HTR-8/SVneo (cell line): ENCODE measurements around the gene STAC2.
A peak's percentile ranks its signal among the peaks of the same experiment; 100 is the strongest.

ENCODE experiments used
- DNase-seq: peaks from one replicate; pipeline ENCODE4 v3.0.0; 2011; ENCODE audit warnings: low spot score, mixed read lengths; ENCODE audit not compliant: insufficient read length
- FAIRE-seq: peaks from 2 replicates; lab custom pipeline; 2011; peaks lifted over from hg19 to GRCh38; lab: Jason Lieb, UNC

STAC2 gene

GRCh38 chr17:39235555-39236449, 10.1 kb upstream of the STAC2 start:
- DNase-seq: peak; percentile 89
- peak; percentile 57 for FAIRE-seq

DNA sequence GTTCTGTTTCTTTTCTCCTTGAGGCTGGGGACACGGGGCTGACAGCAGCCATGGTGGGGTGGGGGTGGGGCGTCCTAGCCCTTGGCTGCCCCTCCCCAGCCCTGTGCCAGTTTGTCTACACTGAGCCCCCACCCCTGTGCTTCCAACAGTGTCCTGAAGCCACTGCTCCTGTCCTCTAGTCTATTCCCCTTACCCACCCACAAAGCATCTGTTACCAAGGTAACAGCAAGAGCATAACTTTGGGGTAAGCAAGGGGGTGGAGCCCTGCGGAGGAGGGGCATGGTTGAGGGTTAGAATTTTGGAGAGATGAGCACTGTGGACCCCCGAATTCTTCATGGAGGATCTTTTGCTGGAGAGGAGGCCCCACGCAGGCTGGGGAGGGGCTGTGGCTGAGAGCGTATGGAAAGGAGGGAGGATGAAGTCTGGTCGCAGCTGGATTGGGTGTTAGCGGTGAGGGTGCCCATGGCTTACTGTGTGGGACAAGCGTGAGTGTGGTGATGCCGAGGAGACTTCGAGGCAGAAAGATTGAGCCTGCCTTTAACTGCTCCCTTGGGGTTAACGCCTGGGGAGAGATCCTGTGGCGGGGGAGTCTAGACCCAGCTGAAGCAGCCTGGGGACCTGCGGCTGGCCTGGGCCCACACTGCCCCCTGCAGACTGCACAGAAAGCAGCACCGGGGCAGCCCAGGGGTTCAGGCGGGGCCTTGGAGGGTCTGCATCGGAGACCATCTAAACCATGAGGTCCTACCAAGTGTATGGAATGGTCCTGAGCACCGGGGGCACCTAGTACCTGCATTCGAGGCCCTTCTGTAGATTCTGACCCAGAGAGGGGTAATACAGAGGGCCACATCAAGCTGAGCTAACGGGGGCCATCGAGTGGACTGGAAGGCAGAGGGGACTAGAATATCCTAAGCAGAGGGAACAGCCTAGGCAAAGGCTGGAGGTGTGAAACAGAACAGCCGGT, 6.1 kb upstream of the STAC2 start:
- FAIRE-seq (no peak), DNase-seq (peak; percentile 65)

DNA sequence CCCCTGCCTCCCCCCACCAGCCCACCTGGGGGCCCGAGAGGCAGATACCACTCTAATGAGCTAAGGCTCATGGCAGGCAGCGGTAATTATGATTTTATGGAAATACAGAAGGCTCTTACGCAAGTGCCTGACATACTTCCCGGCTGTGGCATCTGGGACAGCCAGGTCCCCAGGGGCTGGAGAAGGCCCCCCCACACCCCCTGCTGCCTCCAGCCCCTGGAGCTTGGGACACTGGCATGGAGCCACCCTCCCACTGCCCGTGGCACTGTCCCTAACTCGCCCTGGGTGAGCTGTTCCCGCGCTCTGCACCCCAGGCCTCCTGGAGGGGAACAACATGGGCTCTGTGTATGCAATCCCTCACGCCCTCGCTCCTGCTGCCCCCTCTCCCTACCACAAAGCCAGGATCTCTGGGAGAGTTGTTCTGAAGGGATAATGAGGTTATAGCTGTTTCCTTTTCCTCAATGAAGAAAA, 5.4 kb upstream of the STAC2 start:
- FAIRE-seq (no peak), DNase-seq (no peak)

DNA sequence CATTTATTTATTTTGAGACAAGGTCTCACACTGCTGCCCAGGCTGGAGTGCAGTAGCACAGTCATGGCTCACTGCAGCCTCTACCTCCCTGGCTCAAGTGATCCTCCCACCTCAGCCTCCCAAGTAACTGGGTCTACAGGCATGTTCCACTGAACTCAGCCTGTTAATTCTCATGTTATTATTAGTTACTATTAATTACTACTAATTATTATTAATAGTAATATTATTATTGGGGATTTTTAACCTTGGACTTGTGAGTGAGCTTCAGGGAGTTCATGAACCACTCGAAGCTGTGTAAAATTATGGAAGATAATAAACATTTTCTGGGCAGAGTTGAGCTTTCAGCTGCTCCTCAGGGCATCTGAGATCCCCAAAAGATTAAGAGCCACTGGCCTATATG, 4.6 kb upstream of the STAC2 start:
- FAIRE-seq (no peak), DNase-seq (no peak)

DNA sequence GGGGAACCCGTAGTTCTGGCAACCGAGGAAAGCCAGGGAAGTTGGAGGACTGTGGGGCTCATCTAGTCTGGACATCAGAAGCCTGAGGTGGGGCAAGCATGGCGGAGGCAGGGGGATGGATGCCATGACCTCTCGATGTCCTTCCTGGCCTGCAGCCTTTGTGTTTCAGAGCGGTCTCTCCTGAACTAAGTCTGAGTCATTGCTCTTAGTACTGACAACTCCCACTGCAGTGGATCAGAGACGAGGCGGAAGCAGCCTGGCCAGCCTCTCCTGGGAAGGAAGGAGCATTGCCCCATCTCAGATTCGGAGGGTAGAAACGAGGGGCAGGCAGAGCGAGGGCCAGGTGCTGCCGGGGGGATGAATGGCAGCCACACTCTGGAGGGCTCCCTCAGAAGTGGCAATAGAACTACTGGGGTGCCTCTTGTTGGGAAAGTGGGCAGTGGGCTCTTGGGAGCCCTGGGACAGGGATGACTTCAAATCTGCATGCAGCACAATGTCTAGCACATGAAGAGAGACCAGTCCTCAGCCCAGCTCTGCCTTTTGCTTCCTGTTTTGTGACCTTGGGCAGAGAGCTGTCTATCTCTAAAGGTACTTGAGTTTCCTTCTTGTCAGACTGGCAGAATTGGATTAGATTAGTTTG, 3.6 kb upstream of the STAC2 start:
- FAIRE-seq (peak; percentile 74), DNase-seq (no peak)

DNA sequence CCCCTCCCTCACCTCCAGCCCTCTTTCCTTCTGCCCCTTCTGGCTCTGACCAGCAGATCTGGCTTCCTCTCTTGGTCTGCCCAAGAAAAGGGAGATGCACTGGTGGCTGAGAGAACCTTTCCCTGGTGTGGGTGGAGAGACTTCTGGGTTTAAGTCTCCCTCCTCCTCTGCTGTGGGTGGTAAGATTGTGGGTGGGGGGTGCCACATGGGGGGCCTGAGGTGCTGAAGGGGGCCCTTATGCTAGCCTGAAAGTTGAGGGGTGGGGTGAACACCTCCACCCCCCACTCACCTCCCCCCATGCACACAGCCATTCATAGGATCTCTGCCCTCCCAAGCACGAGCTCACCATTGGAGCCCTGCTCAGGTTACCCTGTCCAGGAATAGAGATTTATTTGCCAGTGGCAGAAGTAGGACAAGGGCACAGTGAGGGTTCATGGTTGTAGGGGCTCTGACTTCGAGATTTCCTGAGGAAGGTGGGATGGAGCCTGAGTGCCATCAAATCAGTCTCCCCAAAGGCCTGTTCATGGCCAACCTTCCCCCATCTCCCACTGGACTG, 1.7 kb upstream of the STAC2 start:
- peak; percentile 20 for FAIRE-seq
- no peak for DNase-seq

- peak; percentile 97 for DNase-seq
- FAIRE-seq: peak; percentile 91
Observed at GRCh38 chr17:39225959-39226683, 376 bp upstream of the STAC2 start.

- FAIRE-seq: no peak
- DNase-seq: no peak
Observed at GRCh38 chr17:39224778-39225307, 902 bp downstream of the STAC2 start.

- DNase-seq (no peak), FAIRE-seq (no peak)
Observed at GRCh38 chr17:39223907-39224777, 1.6 kb downstream of the STAC2 start.

DNA sequence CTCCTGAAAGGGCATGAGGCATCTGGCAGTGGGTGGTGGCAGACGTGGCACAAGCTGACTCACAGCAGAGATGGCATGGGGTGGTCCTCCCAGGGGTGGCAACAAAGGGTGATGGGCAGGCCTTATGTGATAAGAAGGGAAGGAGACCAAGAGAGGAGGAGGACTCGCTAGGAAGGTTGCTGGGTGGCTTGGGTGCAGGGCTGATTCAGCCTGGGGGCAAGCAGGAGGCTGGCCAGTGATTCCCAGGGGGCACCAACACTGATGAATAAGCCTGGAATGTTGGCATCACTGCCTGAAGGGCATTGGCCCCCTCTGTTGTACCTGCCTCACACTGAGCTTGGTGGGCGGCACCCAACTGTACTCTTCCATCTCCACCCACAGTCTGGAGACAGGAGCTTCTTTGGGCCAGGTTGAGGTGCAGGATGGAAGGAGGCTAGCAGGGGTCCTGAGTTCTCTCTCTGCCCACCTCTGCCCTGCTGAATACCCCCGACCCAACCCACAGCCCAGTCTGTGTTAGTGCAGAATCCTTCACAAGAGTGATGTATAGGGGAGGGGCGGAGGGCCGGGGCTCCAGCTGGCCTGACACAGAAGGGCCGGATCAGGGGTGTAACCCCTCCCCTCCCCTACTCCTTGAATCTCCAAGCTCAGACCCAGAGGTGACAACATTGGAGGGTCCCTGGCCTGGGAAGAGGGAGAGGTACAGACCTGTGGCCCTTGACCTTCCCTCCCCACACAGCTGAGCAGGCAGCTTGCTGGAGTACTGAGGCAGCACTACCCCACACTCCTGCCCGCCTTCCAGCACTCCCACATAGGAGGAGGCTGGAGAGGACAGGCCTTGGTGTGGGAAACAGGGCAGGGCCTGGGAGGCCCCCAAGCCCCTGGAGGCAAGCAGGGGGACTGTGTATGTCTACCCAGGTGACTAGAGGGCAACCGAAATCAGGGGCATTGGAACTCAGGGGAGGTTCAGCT, 2.6 kb downstream of the STAC2 start:
- no peak for DNase-seq
- FAIRE-seq: peak; percentile 44

DNA sequence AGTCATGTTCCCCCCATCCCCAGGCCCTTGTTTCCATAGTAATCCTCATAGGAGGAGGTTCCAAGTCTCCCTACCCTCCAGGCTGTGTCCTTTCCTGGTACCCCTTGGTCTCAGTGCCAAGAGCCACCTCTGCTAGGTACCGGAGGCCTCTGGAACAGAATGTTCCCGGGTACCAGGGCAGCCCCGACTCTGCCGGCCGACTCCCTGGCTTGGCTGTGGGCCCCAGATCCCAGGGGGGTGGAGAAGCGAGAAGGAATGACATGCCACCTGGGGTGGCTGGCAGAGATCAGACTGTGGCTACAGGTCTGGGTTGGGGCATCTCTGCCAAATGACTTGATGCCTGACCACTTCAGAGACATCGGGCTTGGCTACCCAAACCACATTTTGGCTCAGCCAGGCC, 3.6 kb downstream of the STAC2 start:
- FAIRE-seq: no peak

GRCh38 chr17:39221572-39221971, 4.2 kb downstream of the STAC2 start:
- DNase-seq (no peak), FAIRE-seq (peak; percentile 23)

More for the DNA sequence above, 3.6 kb downstream of the STAC2 start:
- DNase-seq: no peak

DNA sequence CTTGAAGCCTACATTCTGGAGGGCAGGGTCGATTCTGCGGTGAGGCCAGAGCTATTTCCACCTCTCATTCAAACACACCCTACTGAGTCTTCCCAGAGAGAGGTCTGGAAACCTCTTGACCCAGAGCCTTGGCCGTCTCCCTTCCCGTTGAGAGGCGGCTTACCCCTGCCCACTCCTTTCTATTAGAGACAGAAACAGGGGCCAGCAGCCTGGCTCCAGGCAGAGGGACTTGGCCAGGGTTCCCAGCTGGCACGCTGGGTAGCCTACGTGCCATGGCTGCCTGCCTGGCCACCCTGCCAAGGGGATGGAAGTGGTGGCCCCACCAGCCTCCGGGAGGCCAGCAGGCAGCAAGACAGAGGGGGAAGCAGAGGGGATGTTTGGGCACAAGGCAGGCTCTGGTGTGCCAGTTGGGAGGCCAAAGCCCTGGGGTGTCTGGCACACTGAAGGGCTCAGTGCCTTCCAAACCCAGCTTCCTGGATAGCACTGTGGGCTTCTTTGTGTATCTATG, 6.0 kb downstream of the STAC2 start:
- DNase-seq (no peak), FAIRE-seq (no peak)

DNA sequence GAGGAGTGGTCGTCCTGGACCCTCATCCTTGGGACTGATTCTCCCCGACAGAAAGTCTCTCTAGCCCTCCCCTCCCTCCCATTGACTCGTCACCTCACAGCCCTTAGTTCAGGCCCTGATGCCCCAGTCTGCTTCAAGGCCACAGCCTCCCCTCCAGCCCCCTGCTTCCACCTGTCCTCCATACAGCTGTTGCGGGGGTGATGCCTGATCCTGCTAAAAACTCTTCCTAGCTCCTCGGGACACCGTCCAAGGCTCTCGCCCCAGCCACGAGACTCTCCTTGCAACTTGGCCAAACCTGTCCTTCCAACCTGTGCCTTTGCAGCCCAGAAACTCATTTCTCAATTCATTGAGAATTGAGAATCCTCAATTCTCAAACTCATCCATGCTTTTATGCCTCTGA, 6.8 kb downstream of the STAC2 start:
- DNase-seq: no peak
- FAIRE-seq: no peak

- no peak for FAIRE-seq
- DNase-seq: no peak
Observed at GRCh38 chr17:39217734-39218369, 7.9 kb downstream of the STAC2 start.

DNA sequence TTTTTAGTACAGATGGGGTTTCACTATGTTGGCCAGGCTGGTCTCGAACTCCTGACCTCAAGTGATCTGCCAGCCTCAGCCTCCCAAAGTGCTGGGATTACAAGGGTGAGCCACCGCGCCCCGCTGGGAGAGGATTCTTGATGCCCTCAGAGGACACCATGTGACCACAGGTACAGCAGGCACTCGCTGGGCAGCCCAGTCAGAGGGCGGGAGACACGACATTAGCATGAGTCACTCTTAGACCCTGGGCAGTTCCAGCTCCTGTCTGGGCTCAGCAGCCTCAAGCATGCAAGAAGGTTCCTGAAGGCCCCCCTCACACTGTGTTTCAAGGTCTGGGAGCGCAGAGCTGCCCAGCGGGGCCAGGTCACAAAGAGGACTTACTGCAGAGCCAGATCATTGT, 11.9 kb downstream of the STAC2 start:
- FAIRE-seq (no peak), DNase-seq (no peak)
